Hepatocyte (in vitro differentiated cells): ENCODE measurements around the gene CEP128.

Experiments
- EZH2 ChIP-seq: fragments of 200-600 bp; sonication (generic); IDR thresholded peaks from 2 replicates; pipeline ENCODE4 v1.6.1; 2016; ENCODE audit warnings: antibody characterized with exemption, mild to moderate bottlenecking, borderline replicate concordance
- EZH2phosphoT487 ChIP-seq: fragments of 200-600 bp; sonication (generic); IDR thresholded peaks from one replicate; pipeline ENCODE4 v1.6.1; 2018; ENCODE audit warnings: antibody characterized with exemption, mild to moderate bottlenecking, low read depth, moderate library complexity; ENCODE audit not compliant: unreplicated experiment, severe bottlenecking
- TF ChIP-seq, protein P1 (sequence below): fragments of 200-600 bp; sonication (generic); IDR thresholded peaks from 2 replicates; pipeline ENCODE4 v1.5.1; 2016; ENCODE audit warnings: antibody characterized with exemption, mild to moderate bottlenecking; ENCODE audit not compliant: poor library complexity

DNA sequence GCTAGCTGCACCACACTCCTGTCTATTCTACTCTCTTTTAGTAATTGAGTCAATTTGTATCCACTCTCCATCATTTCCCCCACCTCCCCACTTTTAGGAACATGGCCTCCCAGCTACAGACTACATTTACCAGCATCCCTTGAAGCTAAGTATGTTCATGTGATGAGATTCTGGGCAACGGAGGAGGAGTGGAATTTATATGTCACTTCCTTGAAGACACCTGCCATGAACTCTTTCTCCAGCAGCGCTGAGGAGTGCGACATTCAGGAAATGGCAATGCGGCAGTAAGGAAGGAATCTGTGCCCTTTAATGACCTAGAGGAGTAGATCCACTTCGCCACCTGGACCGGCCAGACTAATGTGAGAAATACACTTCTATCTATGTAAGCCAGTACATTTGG is 486.5 kb downstream of the CEP128 start:
- TF ChIP-seq, protein P1, sequence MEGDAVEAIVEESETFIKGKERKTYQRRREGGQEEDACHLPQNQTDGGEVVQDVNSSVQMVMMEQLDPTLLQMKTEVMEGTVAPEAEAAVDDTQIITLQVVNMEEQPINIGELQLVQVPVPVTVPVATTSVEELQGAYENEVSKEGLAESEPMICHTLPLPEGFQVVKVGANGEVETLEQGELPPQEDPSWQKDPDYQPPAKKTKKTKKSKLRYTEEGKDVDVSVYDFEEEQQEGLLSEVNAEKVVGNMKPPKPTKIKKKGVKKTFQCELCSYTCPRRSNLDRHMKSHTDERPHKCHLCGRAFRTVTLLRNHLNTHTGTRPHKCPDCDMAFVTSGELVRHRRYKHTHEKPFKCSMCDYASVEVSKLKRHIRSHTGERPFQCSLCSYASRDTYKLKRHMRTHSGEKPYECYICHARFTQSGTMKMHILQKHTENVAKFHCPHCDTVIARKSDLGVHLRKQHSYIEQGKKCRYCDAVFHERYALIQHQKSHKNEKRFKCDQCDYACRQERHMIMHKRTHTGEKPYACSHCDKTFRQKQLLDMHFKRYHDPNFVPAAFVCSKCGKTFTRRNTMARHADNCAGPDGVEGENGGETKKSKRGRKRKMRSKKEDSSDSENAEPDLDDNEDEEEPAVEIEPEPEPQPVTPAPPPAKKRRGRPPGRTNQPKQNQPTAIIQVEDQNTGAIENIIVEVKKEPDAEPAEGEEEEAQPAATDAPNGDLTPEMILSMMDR: no peak
- TF ChIP-seq EZH2 (no peak), EZH2phosphoT487 (no peak)
